HepG2 (cell line): ENCODE results near the gene PKMYT1. TPM values are rescaled to one million over a fixed set of nuclear protein-coding genes. Genes with fewer than 3 reads are reported as not detected.
A peak's percentile ranks its signal among the peaks of the same experiment; 100 is the strongest.

ENCODE experiments used
- ATAC-seq: fragments of 200-7000 bp; cut with Tn5 transposase; 3 replicates; pipeline ENCODE4 v1.9.1; 2020; ENCODE audit warnings: mild to moderate bottlenecking, moderate library complexity
- BruUV-seq: library from RNA; stranded (reverse); fragments of 400-500 nt; replicated peaks from 2 replicates; lab custom pipeline; 2021; lab: Mats Ljungman, UMichigan
- CTCF ChIA-PET: fragments of 300-600 bp; formaldehyde crosslinking; extraction: SDS; loops from one replicate; lab custom pipeline; 2021; ENCODE audit warnings: low total read pairs, inconsistent platforms, low intra/inter-chr PET ratio; lab: Yijun Ruan, JAX
- POLR2A ChIA-PET: fragments of 350-600 bp; sonication (Branson Sonifier 250); formaldehyde crosslinking; loops from one replicate; lab custom pipeline; 2020; ENCODE audit warnings: antibody characterized with exemption, inconsistent platforms; lab: Yijun Ruan, JAX
- DNase-seq: peaks from one replicate; pipeline ENCODE4 v3.0.0-alpha.2; 2015; ENCODE audit warnings: low spot score
- FAIRE-seq: peaks from 3 replicates; lab custom pipeline; 2011; peaks lifted over from hg19 to GRCh38; lab: Jason Lieb, UNC
- H2AFZ ChIP-seq: one replicate; pipeline ENCODE4 v1.6.1; 2011; ENCODE audit warnings: low read length, inconsistent platforms
- H3K27ac ChIP-seq: fragments of 300-600 bp; 3 replicates; pipeline ENCODE4 v1.8.0; 2011; ENCODE audit warnings: mixed run types, mild to moderate bottlenecking, mixed read lengths, low read length, inconsistent platforms; ENCODE audit not compliant: insufficient read depth; ENCODE audit errors: extremely low read length
- H3K27me3 ChIP-seq, 2 experiments: fragments of 200-600 bp in 1 of 2; 2 replicates in 1 of 2; 3 replicates in 1 of 2; pipeline versions ENCODE4 v1.6.0 to v1.8.0; 2011; ENCODE audit warnings: low read length in 2 of 2, mild to moderate bottlenecking in 2 of 2, moderate library complexity in 2 of 2, inconsistent platforms in 1 of 2; ENCODE audit not compliant: insufficient read depth in 2 of 2, control insufficient read depth in 1 of 2
- H3K36me3 ChIP-seq, 2 experiments: fragments of 200-600 bp in 1 of 2; replicated peaks in 1 of 2; 2 replicates in 1 of 2; 3 replicates in 1 of 2; pipeline versions ENCODE4 v1.5.1 to v1.8.0; 2011; ENCODE audit warnings: low read length in 2 of 2, inconsistent platforms in 1 of 2; ENCODE audit not compliant: insufficient read depth in 2 of 2, control insufficient read depth in 1 of 2
- H3K4me1 ChIP-seq: 2 replicates; pipeline ENCODE4 v1.5.1; 2012; ENCODE audit warnings: low read length, inconsistent platforms; ENCODE audit not compliant: insufficient read depth
- H3K4me2 ChIP-seq: 2 replicates; pipeline ENCODE4 v1.6.0; 2011; ENCODE audit warnings: low read depth, low read length, inconsistent platforms
- H3K4me3 ChIP-seq, 3 experiments: fragments of 200-600 bp in 1 of 3; sonication (generic), shearing (Covaris generic) in 1 of 3; replicated peaks in 1 of 3; 2 replicates each; pipeline ENCODE4 v1.5.1; 2011 to 2016; ENCODE audit warnings: low read length in 3 of 3, inconsistent platforms in 2 of 3, low read depth in 2 of 3, mild to moderate bottlenecking in 2 of 3, control low read depth in 1 of 3, mixed read lengths in 1 of 3; ENCODE audit not compliant: insufficient read depth in 1 of 3
- H3K79me2 ChIP-seq: one replicate; pipeline ENCODE4 v1.6.1; 2011; ENCODE audit warnings: low read length, inconsistent platforms; ENCODE audit not compliant: insufficient read depth
- H3K9ac ChIP-seq: 2 replicates; pipeline ENCODE4 v1.6.0; 2011; ENCODE audit warnings: mild to moderate bottlenecking, low read depth, low read length, inconsistent platforms; ENCODE audit not compliant: insufficient read depth
- H3K9me3 ChIP-seq: 2 replicates; pipeline ENCODE4 v1.5.1; 2012; ENCODE audit warnings: mild to moderate bottlenecking, low read length
- H4K20me1 ChIP-seq: 2 replicates; pipeline ENCODE4 v1.6.0; 2011; ENCODE audit warnings: inconsistent platforms, mild to moderate bottlenecking, low read length, moderate library complexity; ENCODE audit not compliant: insufficient read depth
- HNRNPL ChIP-seq: fragments of 200-400 bp; formaldehyde crosslinking; IDR thresholded peaks from 2 replicates; pipeline ENCODE4 v1.6.1; 2017; ENCODE audit warnings: mild to moderate bottlenecking, low read depth, low read length
- KDM1A ChIP-seq: IDR thresholded peaks from 2 replicates; pipeline ENCODE4 v1.6.1; 2016; ENCODE audit warnings: missing compliant biosample characterization
- NCOA2 ChIP-seq: sonication (generic); formaldehyde crosslinking; IDR thresholded peaks from 2 replicates; pipeline ENCODE4 v1.8.0; 2022; ENCODE audit warnings: inconsistent platforms
- SP4 ChIP-seq: sonication (generic); formaldehyde crosslinking; IDR thresholded peaks from 2 replicates; pipeline ENCODE4 v1.8.1; 2023; ENCODE audit warnings: mild to moderate bottlenecking, missing genetic modification reagents
- ZNF10 ChIP-seq: sonication (generic); formaldehyde crosslinking; IDR thresholded peaks from 2 replicates; pipeline ENCODE4 v1.4.0; 2020; ENCODE audit warnings: mild to moderate bottlenecking, low read depth, missing genetic modification reagents, borderline replicate concordance
- ZNF710 ChIP-seq: sonication (generic); formaldehyde crosslinking; IDR thresholded peaks from 2 replicates; pipeline ENCODE4 v1.5.0; 2020; ENCODE audit warnings: mild to moderate bottlenecking, missing genetic modification reagents, borderline replicate concordance
- WGBS: methylation state at CpG from one replicate; pipeline ENCODE4 v1.1.6; 2017; ENCODE audit warnings: low lambda C conversion rate; 5-methylcytosine and 5-hydroxymethylcytosine counted together
- in situ Hi-C: cut with HindIII; loops from 2 replicates; pipeline ENCODE4 v1.10.0; 2017; ENCODE audit warnings: low pct_unique_long_range_greater_than_20kb; ENCODE audit not compliant: extremely low pct_ligation_motif_present
- intact Hi-C: fragments of 100-400 bp; cut with micrococcal nuclease; formaldehyde crosslinking; loops from one replicate; pipeline ENCODE4 v1.10.0; 2022; ENCODE audit not compliant: unreplicated experiment
- polyA plus RNA-seq, 8 experiments: library from polyadenylated mRNA; depleted of rRNA in 3 of 8; stranded (reverse) in 7 of 8; unstranded in 1 of 8; fragments of >200 nt; fragmentation: Illumina TruSeq in 4 of 8; extraction: Trizol in 4 of 8; gene quantifications; 2 replicates each; pipeline versions ENCODE4 v1.2.1 to v1.2.3, GENCODE V29; 2011 to 2016; ENCODE audit warnings: low read depth in 4 of 8, missing spikeins in 1 of 8, mixed read lengths in 1 of 8; ENCODE audit not compliant: insufficient read depth in 1 of 8
- total RNA-seq, 5 experiments: library from RNA; depleted of rRNA; stranded (reverse); fragments of >200 nt; fragmentation: Illumina TruSeq; extraction: Trizol; gene quantifications; 2 replicates each; pipeline ENCODE4 v1.2.3, GENCODE V29; 2016; ENCODE audit warnings: low read depth in 1 of 5
- TF ChIP-seq, protein P1 (sequence below): sonication (generic); formaldehyde crosslinking; IDR thresholded peaks from 2 replicates; pipeline ENCODE4 v1.4.0; 2020; ENCODE audit warnings: mild to moderate bottlenecking, missing genetic modification reagents
- TF ChIP-seq, protein P2 (sequence below), 2 experiments: fragments of 450-650 bp in 1 of 2; sonication (generic) in 1 of 2; formaldehyde crosslinking in 1 of 2; IDR thresholded peaks; 2 replicates each; pipeline versions ENCODE4 v1.6.1 to v1.8.0; 2016 to 2022; ENCODE audit warnings: antibody characterized with exemption in 1 of 2, mild to moderate bottlenecking in 1 of 2, missing genetic modification reagents in 1 of 2

Gene PKMYT1
- total and polyA plus RNA-seq, 2 of the 13 experiments (the other 11 are each of a cell fraction or from before 2014, with no cell fraction given) = 7.0 to 27.8 TPM

DNA sequence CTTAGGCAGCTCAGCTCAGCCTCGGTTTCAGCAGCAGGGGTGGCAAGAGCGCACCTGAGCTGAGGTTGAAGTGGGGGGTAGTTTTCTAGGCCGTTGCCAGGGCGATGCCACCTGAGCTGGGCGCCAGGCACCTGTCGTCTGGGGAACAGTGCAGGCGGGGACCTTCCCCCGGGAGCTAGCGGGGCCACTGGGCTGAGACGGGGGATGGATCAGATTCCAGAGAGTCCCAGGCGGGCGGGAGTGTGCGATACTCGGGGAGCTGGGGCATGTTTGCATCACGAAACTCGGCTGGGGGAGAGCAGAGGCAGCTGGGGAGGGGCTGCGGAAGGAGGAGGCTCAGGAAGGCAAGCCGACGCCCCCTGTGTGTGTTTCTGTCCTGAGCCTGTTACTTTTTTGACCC lies 32.0 kb upstream of the PKMYT1 start:
- Histone ChIP-seq H3K9ac (no peak overlapping the region), H3K4me2 (peak overlapping the region; percentile 55), H2AFZ (no peak overlapping the region), H3K4me1 (peaks cover 98% of the 10 kb centered on the region), H4K20me1 (no peaks in the 10 kb centered on the region), H3K27me3 (peaks cover 7 to 22% of the 10 kb centered on the region in 2 experiments; a peak in 4 of 5 replicates), H3K36me3 (no peaks in the 10 kb centered on the region), H3K27ac (no peak overlapping the region), H3K79me2 (no peaks in the 10 kb centered on the region), H3K4me3 (peak overlapping the region; percentile 16 to 40 (median 29); a peak in 3 of 6 replicates), H3K9me3 (no peaks in the 10 kb centered on the region)
- intact Hi-C loops = no loop called here
- ATAC-seq = no peak
- POLR2A ChIA-PET = interaction anchor here (0.8 to 14.2 kb wide), 2 partner anchors 9 to 11 kb away, joined by 3 to 750 read pairs; partner anchors contain the start of genes CLDN6, HCFC1R1, THOC6 and TNFRSF12A
- BruUV-seq = no TSS peak
- in situ Hi-C loops = no loop called here
- no peak for FAIRE-seq
- 11% methylated on average over 16 of the region's 19 CpGs for WGBS
- CTCF ChIA-PET = no interaction called here
- TF ChIP-seq HNRNPL (peak; percentile 61; the same call in 1 of the 2 replicates), ZNF10 (no peak), NCOA2 (CRISPR knock-in tag) (no peak), ZNF710 (CRISPR knock-in tag) (no peak), SP4 (CRISPR knock-in tag) (no peak), KDM1A (no peak)
- TF ChIP-seq, protein P1, sequence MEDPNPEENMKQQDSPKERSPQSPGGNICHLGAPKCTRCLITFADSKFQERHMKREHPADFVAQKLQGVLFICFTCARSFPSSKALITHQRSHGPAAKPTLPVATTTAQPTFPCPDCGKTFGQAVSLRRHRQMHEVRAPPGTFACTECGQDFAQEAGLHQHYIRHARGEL (CRISPR knock-in tag) = no peak
- TF ChIP-seq, protein P2, sequence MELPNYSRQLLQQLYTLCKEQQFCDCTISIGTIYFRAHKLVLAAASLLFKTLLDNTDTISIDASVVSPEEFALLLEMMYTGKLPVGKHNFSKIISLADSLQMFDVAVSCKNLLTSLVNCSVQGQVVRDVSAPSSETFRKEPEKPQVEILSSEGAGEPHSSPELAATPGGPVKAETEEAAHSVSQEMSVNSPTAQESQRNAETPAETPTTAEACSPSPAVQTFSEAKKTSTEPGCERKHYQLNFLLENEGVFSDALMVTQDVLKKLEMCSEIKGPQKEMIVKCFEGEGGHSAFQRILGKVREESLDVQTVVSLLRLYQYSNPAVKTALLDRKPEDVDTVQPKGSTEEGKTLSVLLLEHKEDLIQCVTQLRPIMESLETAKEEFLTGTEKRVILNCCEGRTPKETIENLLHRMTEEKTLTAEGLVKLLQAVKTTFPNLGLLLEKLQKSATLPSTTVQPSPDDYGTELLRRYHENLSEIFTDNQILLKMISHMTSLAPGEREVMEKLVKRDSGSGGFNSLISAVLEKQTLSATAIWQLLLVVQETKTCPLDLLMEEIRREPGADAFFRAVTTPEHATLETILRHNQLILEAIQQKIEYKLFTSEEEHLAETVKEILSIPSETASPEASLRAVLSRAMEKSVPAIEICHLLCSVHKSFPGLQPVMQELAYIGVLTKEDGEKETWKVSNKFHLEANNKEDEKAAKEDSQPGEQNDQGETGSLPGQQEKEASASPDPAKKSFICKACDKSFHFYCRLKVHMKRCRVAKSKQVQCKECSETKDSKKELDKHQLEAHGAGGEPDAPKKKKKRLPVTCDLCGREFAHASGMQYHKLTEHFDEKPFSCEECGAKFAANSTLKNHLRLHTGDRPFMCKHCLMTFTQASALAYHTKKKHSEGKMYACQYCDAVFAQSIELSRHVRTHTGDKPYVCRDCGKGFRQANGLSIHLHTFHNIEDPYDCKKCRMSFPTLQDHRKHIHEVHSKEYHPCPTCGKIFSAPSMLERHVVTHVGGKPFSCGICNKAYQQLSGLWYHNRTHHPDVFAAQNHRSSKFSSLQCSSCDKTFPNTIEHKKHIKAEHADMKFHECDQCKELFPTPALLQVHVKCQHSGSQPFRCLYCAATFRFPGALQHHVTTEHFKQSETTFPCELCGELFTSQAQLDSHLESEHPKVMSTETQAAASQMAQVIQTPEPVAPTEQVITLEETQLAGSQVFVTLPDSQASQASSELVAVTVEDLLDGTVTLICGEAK (IDR thresholded peaks at IDR 0.05) = no peak
- TF ChIP-seq, protein P2 (CRISPR knock-in tag; IDR thresholded peaks at IDR 0.05) = 0 out of 2 replicates have a peak, but pooled peaks have one; percentile 11
- no peak for DNase-seq
